SKM-1 (cell line): ENCODE measurements around the gene GPX8.
A peak's percentile ranks its signal among the peaks of the same experiment; 100 is the strongest.

ENCODE experiments used
- DNase-seq: peaks from one replicate; lab custom pipeline; 2025; ENCODE audit not compliant: unreplicated experiment; lab: John Stamatoyannopoulos, UW

GPX8 gene

GRCh38 chr5:55159763-55160492 is at the start of gene GPX8:
TSS of gene GPX8 (plus strand) at chr5:55160171. CDS start at chr5:55160193, 22 bp downstream.
- DNase-seq = peak; percentile 19

- DNase-seq = no peak
Measured at GRCh38 chr5:55110217-55110616, 49.8 kb upstream of the GPX8 start.

GRCh38 chr5:55113327-55113726 is 46.6 kb upstream of the GPX8 start:
- no peak for DNase-seq

- DNase-seq = no peak
Measured at GRCh38 chr5:55114061-55114460, 45.9 kb upstream of the GPX8 start.

- no peak for DNase-seq
Measured at GRCh38 chr5:55123365-55123764, 36.6 kb upstream of the GPX8 start.

GRCh38 chr5:55134053-55134722 is 25.8 kb upstream of the GPX8 start:
- no peak for DNase-seq

- no peak for DNase-seq
Measured at GRCh38 chr5:55136521-55136920, 23.4 kb upstream of the GPX8 start.

- no peak for DNase-seq
Measured at GRCh38 chr5:55140908-55141665, 18.9 kb upstream of the GPX8 start.

GRCh38 chr5:55141945-55142690 is 17.9 kb upstream of the GPX8 start:
- DNase-seq = no peak

GRCh38 chr5:55143624-55144023 is 16.3 kb upstream of the GPX8 start:
- no peak for DNase-seq

- DNase-seq = no peak
Measured at GRCh38 chr5:55146080-55146479, 13.9 kb upstream of the GPX8 start.

GRCh38 chr5:55146543-55147151 is 13.3 kb upstream of the GPX8 start:
- peak; percentile 70 for DNase-seq

- DNase-seq = no peak
Measured at GRCh38 chr5:55149308-55149795, 10.6 kb upstream of the GPX8 start.

- DNase-seq = no peak
Measured at GRCh38 chr5:55151923-55152842, 7.8 kb upstream of the GPX8 start.

- no peak for DNase-seq
Measured at GRCh38 chr5:55154873-55155272, 5.1 kb upstream of the GPX8 start.

- DNase-seq = no peak
Measured at GRCh38 chr5:55160493-55161209, 680 bp downstream of the GPX8 start.

- no peak for DNase-seq
Measured at GRCh38 chr5:55162666-55163065, 2.7 kb downstream of the GPX8 start.

GRCh38 chr5:55171471-55171870 is 11.5 kb downstream of the GPX8 start:
- DNase-seq = no peak
